K562 (cell line): ENCODE results near the gene ZSCAN12. TPM values are rescaled to one million over a fixed set of nuclear protein-coding genes. Genes with fewer than 3 reads are reported as not detected.

Experiments
- AFF1 ChIP-seq, 2 experiments: fragments of 450-650 bp; IDR thresholded peaks; 2 replicates each; pipeline ENCODE4 v1.6.1; 2018; ENCODE audit warnings: mild to moderate bottlenecking in 2 of 2, low read depth in 1 of 2; ENCODE audit not compliant: partially characterized antibody in 2 of 2
- BRD9 ChIP-seq: fragments of 450-650 bp; IDR thresholded peaks from 2 replicates; pipeline ENCODE4 v1.6.1; 2018; ENCODE audit warnings: low read depth; ENCODE audit not compliant: partially characterized antibody
- ELF2 ChIP-seq: fragments of 250-450 bp; sonication (Bioruptor Pico); IDR thresholded peaks from 2 replicates; pipeline ENCODE4 v1.5.0; 2021; ENCODE audit warnings: mild to moderate bottlenecking
- GATAD2A ChIP-seq: fragments of 450-650 bp; IDR thresholded peaks from 2 replicates; pipeline ENCODE4 v1.6.1; 2017
- HDAC3 ChIP-seq: fragments of 450-650 bp; IDR thresholded peaks from 2 replicates; pipeline ENCODE4 v1.6.1; 2018; ENCODE audit warnings: borderline replicate concordance, mild to moderate bottlenecking, moderate library complexity; ENCODE audit not compliant: partially characterized antibody
- KLF6 ChIP-seq: fragments of 250-450 bp; sonication (Bioruptor Pico); IDR thresholded peaks from 2 replicates; pipeline ENCODE4 v1.4.0; 2020; ENCODE audit warnings: mild to moderate bottlenecking, moderate library complexity, borderline replicate concordance
- NFIC ChIP-seq: fragments of 450-650 bp; IDR thresholded peaks from 2 replicates; pipeline ENCODE4 v1.6.1; 2017; ENCODE audit warnings: mild to moderate bottlenecking, inconsistent platforms
- TAF7 ChIP-seq: fragments of 450-650 bp; IDR thresholded peaks from 2 replicates; pipeline ENCODE4 v1.6.1; 2016; ENCODE audit warnings: missing genetic modification characterization, missing compliant biosample characterization
- ZBTB12 ChIP-seq: fragments of 250-450 bp; sonication (Bioruptor Pico); IDR thresholded peaks from 2 replicates; pipeline ENCODE4 v1.4.0; 2020
- ZNF318 ChIP-seq, 2 experiments: fragments of 450-650 bp; IDR thresholded peaks; 2 replicates each; pipeline ENCODE4 v1.6.1; 2016; ENCODE audit warnings: mild to moderate bottlenecking in 2 of 2, borderline replicate concordance in 1 of 2, low read depth in 1 of 2, moderate library complexity in 1 of 2
- ZNF398 ChIP-seq: fragments of 250-450 bp; sonication (Bioruptor Pico); IDR thresholded peaks from 2 replicates; pipeline ENCODE4 v1.8.0; 2021; ENCODE audit warnings: moderate library complexity, mild to moderate bottlenecking, inconsistent platforms
- polyA plus RNA-seq, 8 experiments: library from polyadenylated mRNA; depleted of rRNA in 4 of 8; stranded (reverse) in 5 of 8; unstranded in 3 of 8; fragments of >200 nt; fragmentation: Nextera tagmentation in 2 of 8; fragmentation: Illumina TruSeq in 1 of 8; extraction: Ambion mirVana in 2 of 8; extraction: Trizol in 1 of 8; gene quantifications; 2 replicates each; pipeline versions ENCODE4 v1.2.1 to v1.2.3, GENCODE V29; 2011 to 2014; ENCODE audit warnings: inconsistent platforms in 1 of 8, missing spikeins in 1 of 8
- total RNA-seq, 7 experiments: library from RNA; depleted of rRNA in 6 of 7; stranded (reverse); fragments of >200 nt in 6 of 7; fragmentation: Illumina TruSeq in 2 of 7; extraction: Trizol in 2 of 7; gene quantifications; 2 replicates each; pipeline versions ENCODE4 v1.2.1 to v1.2.3, GENCODE V29; 2011 to 2021; ENCODE audit warnings: low replicate concordance in 1 of 7

Gene ZSCAN12
- total and polyA plus RNA-seq, 9 of the 15 experiments (the other 6 are each of a cell fraction or from before 2014, with no cell fraction given) = 2.5 to 19.6 (median 12.5) TPM

GRCh38 chr6:28353981-28354676, 45.4 kb downstream of the ZSCAN12 start (continued):
- peak in 1 of 2 experiments; percentile 77 for TF ChIP-seq AFF1 (IDR thresholded peaks at IDR 0.05; ENCODE audit: low read depth in 1 of 2, partially characterized antibody in 2 of 2)
- TF ChIP-seq BRD9 = no peak
- TF ChIP-seq GATAD2A = peak; percentile 99
- TF ChIP-seq HDAC3 = peak; percentile 35
- peak; percentile 97 for TF ChIP-seq TAF7
- TF ChIP-seq ELF2 (CRISPR knock-in tag) = peak; percentile 90
- peak in 1 of 2 experiments; percentile 58; a peak in 2 of 4 replicates for TF ChIP-seq ZNF318 (IDR thresholded peaks at IDR 0.05; ENCODE audit: borderline replicate concordance in 1 of 2, low read depth in 1 of 2)
- TF ChIP-seq NFIC = peak; percentile 98
- peak; percentile 83 for TF ChIP-seq ZBTB12 (CRISPR knock-in tag)
- peak; percentile 95 for TF ChIP-seq ZNF398 (CRISPR knock-in tag)
- peak; percentile 99 for TF ChIP-seq KLF6 (CRISPR knock-in tag)
